ENCODE measurements around the gene ISG15. TPM values are rescaled to one million over a fixed set of nuclear protein-coding genes. Genes with fewer than 3 reads are reported as not detected.
"Not testable (repeated sequence)": the region's sequence is repeated elsewhere in the genome, so short reads cannot be mapped to it uniquely, and the experiment has no call there.

Gene ISG15
- total and polyA plus RNA-seq, 12 donors: 9.8 to 186 (median 29.1) TPM

DNA sequence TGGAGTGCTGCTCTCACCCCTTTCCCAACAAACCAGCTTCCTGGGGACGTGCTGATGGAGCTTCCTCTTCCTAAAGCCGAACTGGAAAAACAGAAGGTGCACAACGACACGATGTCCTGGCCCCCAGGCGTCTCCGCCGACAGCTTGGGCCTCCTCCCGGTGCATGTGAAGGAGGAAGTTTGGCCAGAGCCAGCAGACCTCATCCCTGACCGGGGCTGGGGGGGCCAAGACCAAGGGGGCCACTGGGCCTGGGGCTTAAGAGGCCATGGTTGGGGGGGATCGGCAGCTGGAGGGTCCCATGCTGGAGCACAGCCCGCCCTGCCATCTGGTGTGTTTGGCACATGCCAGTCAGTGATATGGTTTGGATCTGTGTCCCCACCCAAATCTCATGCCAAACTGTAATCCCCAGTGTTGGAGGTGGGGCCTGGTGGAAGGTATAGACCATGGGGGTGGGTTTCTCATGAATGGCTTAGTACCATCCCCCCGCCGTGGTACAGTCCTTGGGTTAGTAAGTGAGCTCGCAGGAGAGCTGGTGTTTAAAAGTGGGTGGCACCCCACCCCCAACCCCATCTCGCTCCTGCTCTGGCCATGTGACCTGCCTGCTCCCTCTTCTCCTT is 19.8 kb upstream of the ISG15 start:
- Histone ChIP-seq H3K27me3 (peaks cover 0 to 46% (median 0%) of the 10 kb centered on the region in 7 donors), H3K27ac (no peak overlapping the region), H3K36me3 (peaks cover 0 to 9% (median 0%) of the 10 kb centered on the region in 9 donors), H3K4me3 (no peak overlapping the region), H3K4me1 (peaks cover 0 to 19% (median 12%) of the 10 kb centered on the region in 9 donors), H3K9me3 (peaks cover 0 to 14% (median 4%) of the 10 kb centered on the region in 11 donors)
- no peak for ATAC-seq
- WGBS, 2 donors: 67 to 73% methylated on average over 15 of the region's 15 CpGs
- DNase-seq: no peak
- intact Hi-C loops (cut with DNase I): loop anchor here in 1 of 10 donors (5.0 kb wide), 1 partner anchor 34 kb away; no protein-coding TSS in a partner anchor
- TF ChIP-seq, protein P1, sequence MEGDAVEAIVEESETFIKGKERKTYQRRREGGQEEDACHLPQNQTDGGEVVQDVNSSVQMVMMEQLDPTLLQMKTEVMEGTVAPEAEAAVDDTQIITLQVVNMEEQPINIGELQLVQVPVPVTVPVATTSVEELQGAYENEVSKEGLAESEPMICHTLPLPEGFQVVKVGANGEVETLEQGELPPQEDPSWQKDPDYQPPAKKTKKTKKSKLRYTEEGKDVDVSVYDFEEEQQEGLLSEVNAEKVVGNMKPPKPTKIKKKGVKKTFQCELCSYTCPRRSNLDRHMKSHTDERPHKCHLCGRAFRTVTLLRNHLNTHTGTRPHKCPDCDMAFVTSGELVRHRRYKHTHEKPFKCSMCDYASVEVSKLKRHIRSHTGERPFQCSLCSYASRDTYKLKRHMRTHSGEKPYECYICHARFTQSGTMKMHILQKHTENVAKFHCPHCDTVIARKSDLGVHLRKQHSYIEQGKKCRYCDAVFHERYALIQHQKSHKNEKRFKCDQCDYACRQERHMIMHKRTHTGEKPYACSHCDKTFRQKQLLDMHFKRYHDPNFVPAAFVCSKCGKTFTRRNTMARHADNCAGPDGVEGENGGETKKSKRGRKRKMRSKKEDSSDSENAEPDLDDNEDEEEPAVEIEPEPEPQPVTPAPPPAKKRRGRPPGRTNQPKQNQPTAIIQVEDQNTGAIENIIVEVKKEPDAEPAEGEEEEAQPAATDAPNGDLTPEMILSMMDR (IDR thresholded peaks at IDR 0.05): no peak

DNA sequence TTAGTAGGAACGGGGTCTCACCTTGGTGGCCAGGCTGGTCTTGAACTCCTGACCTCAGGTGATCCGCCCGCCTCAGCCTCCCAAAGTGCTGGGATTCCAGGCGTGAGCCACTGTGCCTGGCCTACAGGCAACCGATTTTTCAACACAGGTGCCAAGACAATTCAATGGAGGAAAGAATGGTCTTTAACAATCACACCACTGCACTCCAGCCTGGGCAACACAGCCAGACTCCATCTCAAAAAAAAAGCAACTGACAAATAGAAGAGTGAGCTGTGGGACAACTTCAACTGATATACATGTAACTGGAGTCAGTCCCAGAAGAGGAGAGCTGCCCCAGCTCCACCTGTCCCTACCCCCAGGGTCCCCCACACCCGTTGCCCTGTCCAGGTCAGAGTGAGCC is 18.8 kb upstream of the ISG15 start:
- H3K9me3 ChIP-seq: peaks cover 0 to 14% (median 4%) of the 10 kb centered on the region in 11 donors
- peaks cover 0 to 57% (median 0%) of the 10 kb centered on the region in 7 donors for H3K27me3 ChIP-seq
- not testable (repeated sequence) for DNase-seq, ATAC-seq, H3K27ac ChIP-seq, H3K36me3 ChIP-seq, H3K4me3 ChIP-seq
- H3K4me1 ChIP-seq: peaks cover 0 to 24% (median 13%) of the 10 kb centered on the region in 9 donors
- 84 to 87% methylated on average over 6 of the region's 6 CpGs for WGBS, 2 donors
- intact Hi-C loops (cut with DNase I): loop anchor here in 1 of 10 donors (5.0 kb wide), 1 partner anchor 33 kb away; no protein-coding TSS in a partner anchor

DNA sequence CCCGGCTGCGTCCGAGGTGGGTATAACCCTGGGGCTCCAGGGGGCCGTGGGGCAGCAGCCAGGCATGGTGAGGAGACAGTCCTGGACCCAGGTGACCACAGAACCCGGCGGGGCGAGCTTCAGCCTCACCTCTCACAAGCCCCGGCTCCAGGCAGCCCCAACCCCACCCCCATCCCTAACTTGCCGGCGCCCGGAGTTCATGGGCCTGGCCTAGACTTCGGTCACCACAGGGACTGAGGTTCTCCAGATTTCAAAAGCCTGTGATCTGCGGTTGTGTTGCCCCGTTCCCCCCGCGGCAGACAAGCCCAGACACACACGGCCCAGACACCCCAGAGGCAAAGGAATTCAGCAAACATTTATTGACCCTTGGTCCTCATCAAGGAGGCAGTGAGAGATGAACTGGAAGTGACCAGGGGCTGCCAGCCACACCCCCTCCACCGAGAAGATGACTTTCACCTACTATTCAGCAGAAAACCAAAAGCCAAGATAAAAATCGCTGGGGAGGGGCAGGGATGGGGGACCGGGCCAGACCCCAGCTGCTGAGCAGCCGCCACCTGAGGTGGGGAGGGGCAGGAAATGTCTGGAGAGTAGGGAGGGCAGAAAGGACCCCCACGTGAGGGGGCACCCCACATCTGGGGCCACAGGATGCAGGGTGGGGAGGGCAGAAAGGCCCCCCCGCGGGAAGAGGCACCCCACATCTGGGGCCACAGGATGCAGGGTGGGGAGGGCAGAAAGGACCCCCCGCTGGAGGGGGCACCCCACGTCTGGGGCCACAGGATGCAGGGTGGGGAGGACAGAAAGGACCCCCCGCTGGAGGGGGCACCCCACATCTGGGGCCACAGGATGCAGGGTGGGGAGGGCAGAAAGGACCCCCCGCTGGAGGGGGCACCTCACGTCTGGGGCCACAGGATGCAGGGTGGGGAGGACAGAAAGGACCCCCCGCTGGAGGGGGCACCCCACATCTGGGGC is 17.3 kb upstream of the ISG15 start:
- no peak overlapping the region for H3K27ac ChIP-seq
- H3K4me1 ChIP-seq: peaks cover 0 to 26% (median 13%) of the 10 kb centered on the region in 9 donors
- no peak overlapping the region for H3K4me3 ChIP-seq
- TF ChIP-seq, protein P1 (IDR thresholded peaks at IDR 0.05): no peak
- WGBS, 2 donors: 48% methylated on average over 27 to 30 of the region's 30 CpGs
- H3K36me3 ChIP-seq: peaks cover 0 to 9% (median 0%) of the 10 kb centered on the region in 9 donors
- H3K9me3 ChIP-seq: peaks cover 0 to 14% (median 4%) of the 10 kb centered on the region in 11 donors
- DNase-seq (peak in 1 of 2 donors; percentile 11), ATAC-seq (no peak)
- intact Hi-C loops (cut with DNase I): no loop called here
- peaks cover 0 to 71% (median 0%) of the 10 kb centered on the region in 7 donors for H3K27me3 ChIP-seq

DNA sequence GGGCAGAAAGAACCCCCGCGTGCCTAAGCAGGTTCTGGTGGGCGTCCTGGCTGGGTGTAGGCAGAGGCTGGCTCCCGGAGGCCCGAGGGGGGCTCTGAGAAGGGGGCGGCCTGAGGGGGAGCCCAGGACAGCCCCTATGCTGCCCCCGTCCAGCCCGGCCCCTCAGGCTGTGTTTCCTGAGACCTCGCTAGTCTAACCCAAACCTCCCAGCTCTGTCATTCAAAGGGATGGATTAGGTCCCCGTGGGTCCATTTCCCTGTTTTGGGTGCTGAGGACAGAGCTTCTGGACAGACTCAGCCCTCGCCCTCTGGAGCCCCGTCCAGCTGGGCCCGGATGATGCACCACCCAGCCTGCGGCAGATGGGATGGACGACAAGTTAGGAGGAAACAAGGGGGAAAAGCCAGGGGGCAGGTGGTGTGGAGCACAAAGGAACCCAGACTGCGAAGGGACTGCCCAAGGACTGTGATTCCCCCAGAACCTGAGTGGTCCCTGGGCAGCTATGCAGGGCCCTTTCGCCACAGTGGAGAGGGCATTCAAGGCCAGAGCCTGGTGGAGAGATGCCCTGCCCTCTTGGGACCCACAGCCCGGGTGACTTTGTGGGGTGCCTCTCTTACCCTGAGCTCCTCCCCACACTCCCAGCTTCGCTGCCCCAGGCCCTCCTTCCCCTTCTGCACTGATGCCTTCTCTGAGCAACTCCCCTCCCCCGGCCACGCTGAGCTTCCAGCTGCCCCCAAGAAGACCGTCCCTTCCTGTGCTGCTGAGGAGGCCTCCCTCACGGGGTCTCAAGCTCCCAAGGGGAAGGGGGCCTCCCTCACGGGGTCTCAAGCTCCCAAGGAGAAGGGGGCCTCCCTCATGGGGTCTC is 16.2 kb upstream of the ISG15 start:
- ATAC-seq (no peak), DNase-seq (no peak)
- peaks cover 0 to 34% (median 21%) of the 10 kb centered on the region in 9 donors for H3K4me1 ChIP-seq
- 71% methylated on average over 23 to 24 of the region's 24 CpGs for WGBS, 2 donors
- peak overlapping the region in 2 of 10 donors; percentile 100 for H3K27ac ChIP-seq
- H3K9me3 ChIP-seq: peaks cover 0 to 6% (median under 1%) of the 10 kb centered on the region in 11 donors
- H3K27me3 ChIP-seq: peaks cover 0 to 77% (median 0%) of the 10 kb centered on the region in 7 donors
- H3K36me3 ChIP-seq: peaks cover 0 to 9% (median 0%) of the 10 kb centered on the region in 9 donors
- intact Hi-C loops (cut with DNase I): no loop called here
- TF ChIP-seq, protein P1 (IDR thresholded peaks at IDR 0.05): no peak
- H3K4me3 ChIP-seq: peak overlapping the region in 5 of 10 donors; percentile 73 to 88 (median 80)

Measured in heart right ventricle (tissue), 16 donors.